IMR-90 (cell line): ENCODE data around the gene ASTL. TPM values are rescaled to one million over a fixed set of nuclear protein-coding genes. Genes with fewer than 3 reads are reported as not detected.

Experiments used
- ATAC-seq: fragments of 200-7000 bp; cut with Tn5 transposase; 2 replicates; pipeline ENCODE4 v1.9.1; 2020; ENCODE audit warnings: low read depth, mild to moderate bottlenecking, moderate library complexity
- BruUV-seq: library from RNA; stranded (reverse); fragments of 400-500 nt; replicated peaks from 2 replicates; lab custom pipeline; 2021; lab: Mats Ljungman, UMichigan
- CTCF ChIA-PET: fragments of 300-600 bp; formaldehyde crosslinking; extraction: SDS; loops from one replicate; lab custom pipeline; 2021; ENCODE audit warnings: antibody characterized with exemption; lab: Yijun Ruan, JAX
- POLR2A ChIA-PET: fragments of 300-600 bp; sonication (Branson Sonifier 250); formaldehyde crosslinking; loops from one replicate; lab custom pipeline; 2022; ENCODE audit warnings: antibody characterized with exemption; ENCODE audit not compliant: unreplicated experiment; lab: Charles Lee
- DNase-seq: peaks from one replicate; pipeline ENCODE4 v3.0.0; 2013
- H2AFZ ChIP-seq: replicated peaks from 2 replicates; pipeline ENCODE3; 2013; ENCODE audit warnings: low read length, mild to moderate bottlenecking; ENCODE audit not compliant: poor library complexity
- H2AK5ac ChIP-seq: 2 replicates; pipeline ENCODE4 v1.6.1; 2013; ENCODE audit warnings: low read depth, low read length, inconsistent platforms
- H2AK9ac ChIP-seq: replicated peaks from 2 replicates; pipeline ENCODE3; 2013; ENCODE audit warnings: mild to moderate bottlenecking, low read depth, low read length, moderate library complexity; ENCODE audit not compliant: poor library complexity
- H2BK120ac ChIP-seq: 2 replicates; pipeline ENCODE4 v1.6.1; 2013; ENCODE audit warnings: low read depth, low read length, inconsistent platforms
- H2BK15ac ChIP-seq: 3 replicates; pipeline ENCODE4 v1.6.1; 2013; ENCODE audit warnings: low read depth, low read length, inconsistent platforms
- H2BK20ac ChIP-seq: 2 replicates; pipeline ENCODE4 v1.6.1; 2013; ENCODE audit warnings: low read depth, mild to moderate bottlenecking, inconsistent platforms, low read length, moderate library complexity
- H2BK5ac ChIP-seq: 2 replicates; pipeline ENCODE4 v1.6.1; 2013; ENCODE audit warnings: mild to moderate bottlenecking, low read depth, low read length, inconsistent platforms; ENCODE audit not compliant: poor library complexity, severe bottlenecking
- H3K14ac ChIP-seq: replicated peaks from 2 replicates; pipeline ENCODE4 v1.6.1; 2013; ENCODE audit warnings: low read depth, low read length, inconsistent platforms
- H3K18ac ChIP-seq: 2 replicates; pipeline ENCODE4 v1.6.1; 2013; ENCODE audit warnings: low read depth, low read length, control low read depth
- H3K23ac ChIP-seq: 2 replicates; pipeline ENCODE4 v1.6.1; 2013; ENCODE audit warnings: low read depth, low read length, inconsistent platforms
- H3K27ac ChIP-seq: 2 replicates; pipeline ENCODE4 v1.5.1; 2013; ENCODE audit warnings: mild to moderate bottlenecking, control low read depth, low read length; ENCODE audit not compliant: insufficient read depth
- H3K27me3 ChIP-seq: 2 replicates; pipeline ENCODE4 v1.6.1; 2013; ENCODE audit warnings: low read length; ENCODE audit not compliant: control insufficient read depth, insufficient read depth
- H3K36me3 ChIP-seq: 2 replicates; pipeline ENCODE4 v1.6.1; 2013; ENCODE audit warnings: low read length, mixed read lengths; ENCODE audit not compliant: control insufficient read depth, insufficient read depth
- H3K4ac ChIP-seq: 2 replicates; pipeline ENCODE4 v1.6.1; 2013; ENCODE audit warnings: low read depth, low read length, inconsistent platforms
- H3K4me1 ChIP-seq: 2 replicates; pipeline ENCODE4 v1.6.1; 2013; ENCODE audit warnings: low read length, mixed read lengths; ENCODE audit not compliant: control insufficient read depth, insufficient read depth
- H3K4me2 ChIP-seq: 2 replicates; pipeline ENCODE4 v1.6.1; 2013; ENCODE audit warnings: low read depth, mild to moderate bottlenecking, control low read depth, low read length, moderate library complexity
- H3K4me3 ChIP-seq: 2 replicates; pipeline ENCODE4 v1.5.1; 2013; ENCODE audit warnings: low read depth, mild to moderate bottlenecking, control low read depth, low read length, moderate library complexity; ENCODE audit not compliant: insufficient read depth
- H3K56ac ChIP-seq: 2 replicates; pipeline ENCODE4 v1.6.1; 2013; ENCODE audit warnings: low read length, inconsistent platforms; ENCODE audit not compliant: insufficient read depth; ENCODE audit errors: extremely low read depth
- H3K79me1 ChIP-seq, 2 experiments: 2 replicates each; pipeline ENCODE4 v1.6.1; 2013; ENCODE audit warnings: low read length in 2 of 2, inconsistent platforms in 1 of 2, low read depth in 1 of 2
- H3K9ac ChIP-seq: 2 replicates; pipeline ENCODE4 v1.6.1; 2013; ENCODE audit warnings: low read depth, low read length, control low read depth
- H3K9me1 ChIP-seq: 2 replicates; pipeline ENCODE4 v1.6.1; 2013; ENCODE audit warnings: low read length, inconsistent platforms; ENCODE audit not compliant: insufficient read depth
- H3K9me3 ChIP-seq: 2 replicates; pipeline ENCODE4 v1.6.1; 2013; ENCODE audit warnings: low read length; ENCODE audit not compliant: control insufficient read depth, insufficient read depth
- H4K20me1 ChIP-seq: 2 replicates; pipeline ENCODE4 v1.6.1; 2013; ENCODE audit warnings: low read length, inconsistent platforms; ENCODE audit not compliant: insufficient read depth
- H4K5ac ChIP-seq: 2 replicates; pipeline ENCODE4 v1.6.1; 2013; ENCODE audit warnings: mild to moderate bottlenecking, low read depth, low read length, control low read depth
- H4K8ac ChIP-seq, 2 experiments: 2 replicates each; pipeline ENCODE4 v1.6.1; 2013; ENCODE audit warnings: low read depth in 2 of 2, low read length in 2 of 2, control low read depth in 1 of 2, inconsistent platforms in 1 of 2
- H4K91ac ChIP-seq: 2 replicates; pipeline ENCODE4 v1.6.1; 2013; ENCODE audit warnings: low read depth, low read length, inconsistent platforms; ENCODE audit not compliant: insufficient read depth
- MAFK ChIP-seq: IDR thresholded peaks from 2 replicates; pipeline ENCODE4 v1.6.1; 2012; ENCODE audit warnings: low read depth, low read length, improper control_type of control experiment
- WGBS, 2 experiments: methylation state at CpG; one replicate each; pipeline versions ENCODE4 v1.1.5 to v1.1.7; 2013; ENCODE audit warnings: missing lambda C conversion rate in 2 of 2; ENCODE audit not compliant: insufficient read length in 1 of 2; ENCODE audit errors: extremely low coverage in 2 of 2; 5-methylcytosine and 5-hydroxymethylcytosine counted together
- dilution Hi-C: fragments of 300-500 bp; cut with HindIII; formaldehyde crosslinking; loops from one replicate; pipeline ENCODE4 v1.14.3; 2018; ENCODE audit warnings: low sequenced_read_pairs; ENCODE audit not compliant: unreplicated experiment
- in situ Hi-C: fragments of 300-500 bp; cut with MboI; formaldehyde crosslinking; loops from 3 replicates; pipeline ENCODE4 v1.14.3; 2019; ENCODE audit warnings: low sequenced_read_pairs, inconsistent platforms, mixed read lengths
- intact Hi-C: fragments of 100-400 bp; cut with micrococcal nuclease; formaldehyde crosslinking; loops from 2 replicates; pipeline ENCODE4 v1.10.0; 2022
- polyA plus RNA-seq, 3 experiments: library from polyadenylated mRNA; depleted of rRNA; stranded (reverse); fragments of >200 nt; gene quantifications; 2 replicates each; pipeline ENCODE4 v1.2.3, GENCODE V29; 2012; ENCODE audit warnings: low replicate concordance in 1 of 3
- total RNA-seq: library from RNA; depleted of rRNA; stranded (reverse); fragments of >200 nt; gene quantifications from 2 replicates; pipeline ENCODE4 v1.2.3, GENCODE V29; 2012

ASTL gene
- total and polyA plus RNA-seq, 2 of the 4 experiments (the other 2 are of a cell fraction), result not detected

- TF ChIP-seq MAFK, result no peak
- Histone ChIP-seq H2BK120ac (no peak overlapping the region), H3K9ac (no peak overlapping the region), H2BK20ac (no peak overlapping the region), H3K4ac (no peak overlapping the region), H4K20me1 (no peaks in the 10 kb centered on the region), H3K18ac (no peak overlapping the region), H3K27ac (no peak overlapping the region), H3K9me1 (no peaks in the 10 kb centered on the region), H2AK9ac (peak overlapping the region; percentile 50), H2AFZ (peak overlapping the region; percentile 88), H2BK5ac (no peak overlapping the region), H3K27me3 (peaks cover 63% of the 10 kb centered on the region), H2AK5ac (no peak overlapping the region), H3K14ac (no peak overlapping the region), H4K8ac (peak overlapping the region; percentile 20 to 53; a peak in 1 of 4 replicates), H3K79me1 (no peaks in the 10 kb centered on the region), H3K9me3 (peaks cover 15% of the 10 kb centered on the region), H3K23ac (no peak overlapping the region), H3K36me3 (no peaks in the 10 kb centered on the region), H4K91ac (no peak overlapping the region), H3K4me3 (no peak overlapping the region), H3K4me2 (no peak overlapping the region), H4K5ac (no peak overlapping the region), H3K4me1 (no peaks in the 10 kb centered on the region; the same call in 1 of the 2 replicates), H2BK15ac (no peak overlapping the region), H3K56ac (no peak overlapping the region)
- no TSS peak for BruUV-seq
- ChIA-PET POLR2A (no interaction called here), CTCF (interaction anchor here (0.9 kb wide), 1 partner anchor 9 kb away, joined by 4 read pairs; no protein-coding TSS in a partner anchor)
- in situ Hi-C loops (loop anchor here (25.0 kb wide), 1 partner anchor 96 kb away; no protein-coding TSS in a partner anchor), intact Hi-C loops (no loop called here), dilution Hi-C loops (no loop called here)
- DNase-seq (no peak), ATAC-seq (no peak)
- 10% methylated on average over 7 of the region's 17 CpGs; no CpG with 5 or more reads in 1 of the 2 experiments for WGBS, 2 experiments
These were observed 29.6 kb downstream of the ASTL start for GRCh38 chr2:96108541-96109360.
